Endothelial cell of umbilical vein (primary cell): ENCODE results near the gene SLC5A6. TPM values are rescaled to one million over a fixed set of nuclear protein-coding genes. Genes with fewer than 3 reads are reported as not detected.

Experiments used
- BruUV-seq: library from RNA; stranded (reverse); fragments of 400-500 nt; replicated peaks from 2 replicates; lab custom pipeline; 2021; lab: Mats Ljungman, UMichigan
- CTCF ChIA-PET: fragments of 300-600, 350-600 bp; sonication (Branson Sonifier 250); formaldehyde crosslinking; loops from one replicate; lab custom pipeline; 2021; ENCODE audit warnings: antibody characterized with exemption, inconsistent platforms; lab: Charles Lee
- POLR2A ChIA-PET: fragments of 300-600, 350-600 bp; sonication (Branson Sonifier 250); formaldehyde crosslinking; loops from one replicate; lab custom pipeline; 2021; ENCODE audit warnings: antibody characterized with exemption, inconsistent platforms; lab: Charles Lee
- DNase-seq: peaks from one replicate; pipeline ENCODE4 v3.0.0-alpha.2; 2011; ENCODE audit warnings: low read depth, low spot score
- FAIRE-seq: peaks from 2 replicates; lab custom pipeline; 2011; peaks lifted over from hg19 to GRCh38; lab: Jason Lieb, UNC
- H2AFZ ChIP-seq: 2 replicates; pipeline ENCODE4 v1.6.0; 2012; ENCODE audit warnings: low read depth, low read length, control low read depth, inconsistent platforms
- H3K27ac ChIP-seq: 2 replicates; pipeline ENCODE4 v1.5.1; 2011; ENCODE audit warnings: low read depth, mild to moderate bottlenecking, control low read depth, low read length, moderate library complexity; ENCODE audit not compliant: insufficient read depth
- H3K27me3 ChIP-seq, 2 experiments: 2 replicates each; pipeline versions ENCODE4 v1.6.0 to v1.6.1; 2011; ENCODE audit warnings: low read length in 2 of 2, mixed read lengths in 1 of 2; ENCODE audit not compliant: control insufficient read depth in 2 of 2, insufficient read depth in 2 of 2
- H3K36me3 ChIP-seq, 2 experiments: 2 replicates in 1 of 2; 3 replicates in 1 of 2; pipeline ENCODE4 v1.5.1; 2011; ENCODE audit warnings: low read length in 2 of 2, mild to moderate bottlenecking in 1 of 2, moderate library complexity in 1 of 2; ENCODE audit not compliant: control insufficient read depth in 2 of 2, insufficient read depth in 2 of 2; ENCODE audit errors: extremely low read depth in 1 of 2
- H3K4me1 ChIP-seq: 3 replicates; pipeline ENCODE4 v1.5.1; 2011; ENCODE audit warnings: mild to moderate bottlenecking, low read length; ENCODE audit not compliant: control insufficient read depth, insufficient read depth; ENCODE audit errors: extremely low read depth
- H3K4me2 ChIP-seq: 2 replicates; pipeline ENCODE4 v1.6.1; 2011; ENCODE audit warnings: low read length, control low read depth, mixed read lengths; ENCODE audit not compliant: insufficient read depth
- H3K4me3 ChIP-seq, 3 experiments: fragments of 200-600 bp in 1 of 3; sonication (generic), shearing (Covaris generic) in 1 of 3; replicated peaks in 1 of 3; 2 replicates each; pipeline ENCODE4 v1.5.1; 2011 to 2016; ENCODE audit warnings: control low read depth in 3 of 3, low read length in 3 of 3, mild to moderate bottlenecking in 2 of 3, inconsistent platforms in 1 of 3, low read depth in 1 of 3, moderate library complexity in 1 of 3; ENCODE audit not compliant: insufficient read depth in 1 of 3
- H3K79me2 ChIP-seq: 2 replicates; pipeline ENCODE4 v1.6.0; 2012; ENCODE audit warnings: low read length, inconsistent platforms; ENCODE audit not compliant: control insufficient read depth, insufficient read depth
- H3K9ac ChIP-seq: replicated peaks from 2 replicates; pipeline ENCODE3; 2011; ENCODE audit warnings: low read length, control low read depth; ENCODE audit not compliant: insufficient read depth; ENCODE audit errors: extremely low read depth
- H3K9me1 ChIP-seq: replicated peaks from 3 replicates; pipeline ENCODE4 v1.6.0; 2011; ENCODE audit warnings: mild to moderate bottlenecking, low read length; ENCODE audit not compliant: control insufficient read depth, insufficient read depth; ENCODE audit errors: extremely low read depth
- H3K9me3 ChIP-seq: replicated peaks from 2 replicates; pipeline ENCODE4 v1.5.1; 2012; ENCODE audit warnings: low read length, inconsistent platforms; ENCODE audit not compliant: control insufficient read depth, insufficient read depth
- H4K20me1 ChIP-seq: replicated peaks from 2 replicates; pipeline ENCODE3; 2011; ENCODE audit warnings: mild to moderate bottlenecking, low read length; ENCODE audit not compliant: control insufficient read depth, insufficient read depth; ENCODE audit errors: extremely low read depth
- EZH2 ChIP-seq: IDR thresholded peaks from 2 replicates; pipeline ENCODE4 v1.6.1; 2012; ENCODE audit warnings: borderline replicate concordance, low read depth, mild to moderate bottlenecking, moderate library complexity, low read length, inconsistent platforms; ENCODE audit not compliant: severe bottlenecking
- FOS ChIP-seq: IDR thresholded peaks from 2 replicates; pipeline ENCODE4 v1.6.1; 2011; ENCODE audit warnings: mild to moderate bottlenecking, low read length, moderate library complexity, borderline replicate concordance; ENCODE audit not compliant: insufficient read depth
- GATA2 ChIP-seq: IDR thresholded peaks from 2 replicates; pipeline ENCODE4 v1.7.0; 2011; ENCODE audit warnings: low read depth, mild to moderate bottlenecking, moderate library complexity, mixed read lengths, low read length; ENCODE audit not compliant: insufficient read length, insufficient read depth
- JUN ChIP-seq: IDR thresholded peaks from 2 replicates; pipeline ENCODE4 v1.6.1; 2011; ENCODE audit warnings: borderline replicate concordance, low read depth; ENCODE audit not compliant: insufficient read length, insufficient read depth
- MYC ChIP-seq: IDR thresholded peaks from one replicate; pipeline ENCODE4 v1.6.1; 2011; ENCODE audit warnings: mild to moderate bottlenecking, low read depth, low read length
- POLR2A ChIP-seq: IDR thresholded peaks from 2 replicates; pipeline ENCODE4 v1.6.1; 2012; ENCODE audit warnings: low read depth, mild to moderate bottlenecking, control low read depth, low read length
- POLR2AphosphoS5 ChIP-seq: IDR thresholded peaks from 2 replicates; pipeline ENCODE4 v1.6.1; 2012; ENCODE audit warnings: low read depth, mild to moderate bottlenecking, control low read depth, low read length, moderate library complexity; ENCODE audit not compliant: insufficient read depth
- dilution Hi-C: fragments of 300-500 bp; cut with MboI; formaldehyde crosslinking; loops from one replicate; pipeline ENCODE4 v1.15.0; 2019; ENCODE audit warnings: low sequenced_read_pairs; ENCODE audit not compliant: extremely low pct_ligation_motif_present
- intact Hi-C: fragments of 100-400 bp; cut with micrococcal nuclease; formaldehyde crosslinking; loops from one replicate; pipeline ENCODE4 v1.10.0; 2022
- polyA plus RNA-seq, 4 experiments: library from polyadenylated mRNA; depleted of rRNA in 3 of 4; stranded (reverse) in 3 of 4; unstranded in 1 of 4; fragments of >200 nt; gene quantifications; 2 replicates each; pipeline versions ENCODE4 v1.2.1 to v1.2.3, GENCODE V29; 2011 to 2012; ENCODE audit warnings: missing spikeins in 1 of 4
- total RNA-seq: library from RNA; stranded (reverse); gene quantifications from 2 replicates; pipeline ENCODE4 v1.2.3, GENCODE V29; 2021
- TF ChIP-seq, protein P1 (sequence below), 2 donors: IDR thresholded peaks; 1 replicate in 1 of 2; 2 replicates in 1 of 2; pipeline ENCODE4 v1.5.1; 2011; ENCODE audit warnings: low read length in 2 of 2, mild to moderate bottlenecking in 2 of 2, moderate library complexity in 2 of 2, control low read depth in 1 of 2, inconsistent platforms in 1 of 2, low read depth in 1 of 2; ENCODE audit not compliant: insufficient read depth in 1 of 2; ENCODE audit errors: extremely low read depth in 1 of 2
- TF ChIP-seq, protein P2 (sequence below): IDR thresholded peaks from 2 replicates; pipeline ENCODE4 v1.6.1; 2011; ENCODE audit not compliant: insufficient read depth, insufficient read length

SLC5A6 gene
- total and polyA plus RNA-seq, 2 donors (not counting 3 experiments of a cell fraction or from before 2014, with no cell fraction given) = 52.0 to 92.5 TPM

DNA sequence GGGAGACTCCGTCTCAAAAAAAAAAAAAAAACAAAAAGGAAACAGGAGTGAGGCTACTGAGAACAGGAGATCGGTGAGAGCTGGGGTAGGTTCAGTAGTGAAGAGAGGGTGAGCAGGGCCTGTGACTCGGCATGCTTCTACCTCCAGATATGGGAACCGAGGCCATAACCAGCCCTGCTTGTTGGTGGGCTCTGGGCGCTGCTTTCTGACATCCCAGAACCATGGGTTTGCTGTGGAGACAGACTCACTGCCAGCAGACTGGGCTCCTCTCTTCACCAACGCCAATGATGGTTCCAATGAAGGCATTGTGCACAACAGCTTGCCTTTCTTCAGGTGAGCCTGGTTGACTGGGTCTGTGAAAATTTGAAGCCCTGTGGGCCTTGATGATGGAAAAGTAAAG, 11.3 kb upstream of the SLC5A6 start:
- BruUV-seq = no TSS peak
- ChIA-PET POLR2A (no interaction called here), CTCF (no interaction called here)
- DNase-seq (no peak), FAIRE-seq (no peak)
- Histone ChIP-seq H3K27me3 (no peaks in the 10 kb centered on the region), H3K4me3 (no peak overlapping the region), H2AFZ (no peak overlapping the region), H4K20me1 (no peaks in the 10 kb centered on the region), H3K36me3 (peaks cover 33 to 39% of the 10 kb centered on the region in 2 experiments), H3K9ac (no peak overlapping the region), H3K9me1 (no peaks in the 10 kb centered on the region), H3K79me2 (peaks cover 13% of the 10 kb centered on the region), H3K27ac (no peak overlapping the region), H3K9me3 (no peaks in the 10 kb centered on the region), H3K4me1 (peaks cover 4% of the 10 kb centered on the region), H3K4me2 (no peak overlapping the region)
- dilution Hi-C loops = no loop called here
- intact Hi-C loops = no loop called here
- TF ChIP-seq, protein P1, sequence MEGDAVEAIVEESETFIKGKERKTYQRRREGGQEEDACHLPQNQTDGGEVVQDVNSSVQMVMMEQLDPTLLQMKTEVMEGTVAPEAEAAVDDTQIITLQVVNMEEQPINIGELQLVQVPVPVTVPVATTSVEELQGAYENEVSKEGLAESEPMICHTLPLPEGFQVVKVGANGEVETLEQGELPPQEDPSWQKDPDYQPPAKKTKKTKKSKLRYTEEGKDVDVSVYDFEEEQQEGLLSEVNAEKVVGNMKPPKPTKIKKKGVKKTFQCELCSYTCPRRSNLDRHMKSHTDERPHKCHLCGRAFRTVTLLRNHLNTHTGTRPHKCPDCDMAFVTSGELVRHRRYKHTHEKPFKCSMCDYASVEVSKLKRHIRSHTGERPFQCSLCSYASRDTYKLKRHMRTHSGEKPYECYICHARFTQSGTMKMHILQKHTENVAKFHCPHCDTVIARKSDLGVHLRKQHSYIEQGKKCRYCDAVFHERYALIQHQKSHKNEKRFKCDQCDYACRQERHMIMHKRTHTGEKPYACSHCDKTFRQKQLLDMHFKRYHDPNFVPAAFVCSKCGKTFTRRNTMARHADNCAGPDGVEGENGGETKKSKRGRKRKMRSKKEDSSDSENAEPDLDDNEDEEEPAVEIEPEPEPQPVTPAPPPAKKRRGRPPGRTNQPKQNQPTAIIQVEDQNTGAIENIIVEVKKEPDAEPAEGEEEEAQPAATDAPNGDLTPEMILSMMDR (IDR thresholded peaks at IDR 0.05; ENCODE audit: extremely low read depth in 1 of 2, insufficient read depth in 1 of 2, low read depth in 1 of 2, low read length in 2 of 2) = no peak
- TF ChIP-seq POLR2A (no peak), GATA2 (no peak), EZH2 (no peak), JUN (no peak), FOS (no peak), MYC (no peak), POLR2AphosphoS5 (no peak)
- TF ChIP-seq, protein P2, sequence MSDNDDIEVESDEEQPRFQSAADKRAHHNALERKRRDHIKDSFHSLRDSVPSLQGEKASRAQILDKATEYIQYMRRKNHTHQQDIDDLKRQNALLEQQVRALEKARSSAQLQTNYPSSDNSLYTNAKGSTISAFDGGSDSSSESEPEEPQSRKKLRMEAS = no peak
